ENCODE results near the gene ZFYVE26.

GRCh38 chr14:67705211-67705610 is 111.2 kb downstream of the ZFYVE26 start:
- no peak for TF ChIP-seq CTCF (conservative IDR thresholded peaks at IDR 0.05; ENCODE audit: low read depth, low read length)
- no peak for TF ChIP-seq EZH2 (IDR thresholded peaks at IDR 0.05; ENCODE audit: borderline replicate concordance, low read depth, low read length, poor library complexity, severe bottlenecking)

Measured in A673 (cell line).